ENCODE data around the gene DISP3.

The DISP3 gene

DNA sequence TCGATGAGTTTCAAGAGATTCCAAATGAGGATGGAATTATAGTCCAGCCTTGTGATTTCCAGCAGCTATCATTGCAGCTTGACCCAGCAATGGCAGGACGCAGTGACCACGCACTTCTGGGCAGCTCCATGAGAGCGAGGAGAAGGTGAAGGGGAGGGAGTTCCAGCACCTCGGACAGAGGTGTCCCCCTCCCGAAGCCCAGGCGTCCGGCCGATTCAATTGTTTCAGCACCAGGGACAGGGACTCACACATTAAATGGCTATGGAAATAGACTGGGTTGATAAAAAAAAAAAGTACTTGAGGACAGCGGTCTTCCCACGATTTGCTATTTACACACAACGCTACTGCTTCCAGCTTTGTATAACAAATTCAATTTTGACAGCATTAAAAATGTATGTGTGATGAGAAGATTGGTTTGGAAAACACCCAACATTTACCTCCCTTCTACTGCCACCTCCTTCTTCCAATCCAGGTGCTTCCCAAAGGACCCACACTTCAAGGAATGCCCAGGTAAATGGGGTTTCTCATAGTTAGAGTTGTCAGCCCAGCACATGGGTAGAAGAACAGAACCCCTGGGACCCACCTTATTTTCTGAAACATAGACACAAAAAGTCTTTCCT, 71.8 kb downstream of the DISP3 start:
- peak in 1 of 2 donors; percentile 13 for DNase-seq

- no peak for DNase-seq
These were observed 79.3 kb downstream of the DISP3 start for GRCh38 chr1:11558276-11558675.

GRCh38 chr1:11558871-11559590, 80.1 kb downstream of the DISP3 start:
- no peak for DNase-seq

DNA sequence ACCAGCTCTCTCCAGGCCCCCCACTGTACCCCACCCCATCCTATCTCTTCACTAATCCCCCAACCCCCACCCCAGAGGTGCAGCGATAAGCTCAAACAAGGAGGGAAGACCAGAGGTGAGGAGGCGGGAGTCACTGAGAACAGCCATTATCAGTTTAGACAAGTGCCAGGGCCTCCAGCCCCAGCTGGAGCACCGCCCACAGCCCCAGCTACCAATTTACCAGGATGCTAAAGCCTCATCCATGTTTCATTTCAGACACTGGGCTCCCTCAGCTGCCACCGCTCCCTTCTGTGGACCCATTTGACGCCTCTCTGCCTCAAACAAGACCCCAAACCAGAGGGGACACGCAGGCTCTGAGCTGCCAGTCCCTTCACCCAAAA, 80.6 kb downstream of the DISP3 start:
- DNase-seq, result no peak

DNA sequence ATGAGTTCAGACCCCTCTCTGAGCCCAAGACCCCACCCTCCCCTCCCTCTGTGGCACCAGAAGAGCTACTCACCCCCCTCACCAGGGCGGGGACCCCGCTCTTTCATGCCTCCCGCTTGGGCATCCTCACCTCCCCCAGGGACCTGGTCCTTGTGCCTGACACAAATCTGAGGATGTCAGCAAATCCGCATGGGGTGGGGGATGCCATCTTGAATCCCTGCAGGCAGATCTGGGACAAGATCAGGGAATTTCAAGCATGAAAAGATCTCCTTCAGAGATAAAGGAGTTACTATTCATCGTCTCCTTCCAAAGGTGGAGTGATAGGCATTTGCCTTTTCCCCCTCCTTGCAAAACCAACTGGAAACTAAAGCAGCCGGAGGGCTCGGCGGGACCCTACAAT, 81.1 kb downstream of the DISP3 start:
- no peak for DNase-seq

DNA sequence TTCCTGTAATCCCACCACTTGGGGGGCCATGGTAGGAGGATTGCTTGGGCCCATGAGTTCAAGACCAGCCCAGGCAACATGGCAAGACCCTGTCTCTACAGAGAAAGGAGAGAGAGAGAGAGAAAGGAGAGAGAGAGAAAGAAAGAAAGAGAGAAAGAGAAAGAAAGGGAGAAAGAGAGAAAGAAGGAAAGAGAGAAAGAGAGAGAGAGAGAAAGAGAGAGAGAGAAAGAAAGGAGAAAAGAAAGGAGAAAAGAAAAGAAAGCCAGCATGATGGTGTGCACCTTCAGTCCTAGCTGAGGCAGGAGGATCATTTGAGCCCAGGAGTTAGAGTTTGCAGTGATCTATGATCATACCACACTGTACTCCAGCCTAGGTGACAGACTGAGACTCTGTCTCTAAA, 82.8 kb downstream of the DISP3 start:
- no peak for DNase-seq

DNA sequence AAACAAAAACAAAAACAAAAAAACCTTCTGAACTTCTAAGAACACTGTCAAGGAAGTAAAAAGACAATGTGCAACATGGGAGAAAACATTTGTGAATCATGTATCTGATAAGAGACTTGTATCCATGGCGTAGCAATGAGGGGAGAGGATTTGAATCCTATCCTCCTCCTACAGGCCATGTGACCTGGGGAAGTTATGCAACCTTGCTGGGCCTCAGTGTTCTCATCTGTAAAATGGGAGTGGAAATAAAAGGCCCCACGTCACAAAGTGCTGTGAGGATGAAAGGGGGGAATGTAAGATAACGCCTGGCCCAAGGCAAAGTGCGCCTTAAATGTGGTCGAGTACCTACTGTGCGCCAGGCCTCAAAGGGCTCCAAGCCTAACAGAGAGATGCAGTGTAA, 83.7 kb downstream of the DISP3 start:
- DNase-seq, result no peak

DNA sequence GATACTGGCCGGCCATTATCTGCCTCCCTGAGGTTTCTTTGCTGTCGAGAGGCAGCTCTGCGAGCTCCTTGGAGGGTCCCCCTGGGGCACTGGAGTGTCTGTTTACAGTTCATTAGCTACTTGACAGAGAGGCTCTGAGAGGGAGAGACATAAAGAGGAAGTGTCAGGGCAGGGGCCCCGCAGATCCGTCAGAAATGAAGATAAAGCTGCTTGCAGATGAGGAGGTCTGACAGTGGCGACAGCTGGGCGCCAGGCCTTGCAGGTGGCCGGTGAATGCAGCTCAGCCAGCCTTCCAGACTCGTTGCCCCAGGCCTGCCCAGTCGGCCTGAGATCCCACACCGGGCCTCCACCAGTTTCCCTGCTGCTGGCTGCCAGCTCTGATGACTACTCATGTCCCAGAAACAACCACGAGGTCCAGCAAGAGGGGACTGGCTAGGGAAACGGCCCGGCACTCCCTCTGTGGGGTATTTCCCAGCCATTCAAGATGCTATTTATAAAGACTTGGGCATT, 84.7 kb downstream of the DISP3 start:
- no peak for DNase-seq

DNA sequence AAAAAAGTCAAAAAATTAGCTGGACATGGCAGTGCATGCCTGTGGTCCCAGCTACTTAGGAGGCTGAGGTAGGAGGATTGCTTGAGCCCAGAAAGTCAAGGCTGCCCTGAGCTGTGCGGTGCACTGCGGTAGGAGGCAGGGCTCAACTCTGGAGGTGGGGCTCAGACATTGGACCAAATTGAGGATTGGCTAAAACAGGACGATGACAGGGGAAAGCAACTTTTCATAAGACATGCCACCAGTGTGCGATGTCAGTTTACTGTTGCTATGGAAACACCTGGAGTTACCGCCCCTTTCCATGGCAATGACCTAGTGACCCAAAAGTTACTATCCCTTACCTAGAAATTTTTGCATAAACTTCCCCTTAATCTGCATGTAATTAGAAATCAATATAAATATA, 85.3 kb downstream of the DISP3 start:
- DNase-seq, result no peak

GRCh38 chr1:11566042-11566850, 87.3 kb downstream of the DISP3 start:
- DNase-seq, result no peak

GRCh38 chr1:11567244-11568065, 88.5 kb downstream of the DISP3 start:
- no peak for DNase-seq

DNA sequence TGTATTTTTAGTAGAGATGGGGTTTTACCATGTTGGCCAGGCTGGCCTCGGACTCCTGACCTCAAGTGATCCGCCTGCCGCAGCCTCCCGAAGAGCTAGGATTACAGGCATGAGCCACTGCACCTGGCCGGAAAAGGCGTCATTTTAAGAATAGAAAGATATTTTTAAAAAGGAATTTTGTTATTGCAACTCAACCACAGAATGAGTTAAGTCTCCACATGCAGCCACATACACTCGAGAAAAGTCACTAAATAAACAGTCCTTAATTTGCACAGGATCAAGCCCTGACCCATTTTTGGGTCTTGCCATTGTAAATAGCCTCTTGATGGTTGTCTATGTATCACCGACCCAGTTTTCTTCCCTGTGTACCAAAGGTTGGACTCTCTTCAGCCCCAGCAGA, 89.7 kb downstream of the DISP3 start:
- DNase-seq, result no peak

DNA sequence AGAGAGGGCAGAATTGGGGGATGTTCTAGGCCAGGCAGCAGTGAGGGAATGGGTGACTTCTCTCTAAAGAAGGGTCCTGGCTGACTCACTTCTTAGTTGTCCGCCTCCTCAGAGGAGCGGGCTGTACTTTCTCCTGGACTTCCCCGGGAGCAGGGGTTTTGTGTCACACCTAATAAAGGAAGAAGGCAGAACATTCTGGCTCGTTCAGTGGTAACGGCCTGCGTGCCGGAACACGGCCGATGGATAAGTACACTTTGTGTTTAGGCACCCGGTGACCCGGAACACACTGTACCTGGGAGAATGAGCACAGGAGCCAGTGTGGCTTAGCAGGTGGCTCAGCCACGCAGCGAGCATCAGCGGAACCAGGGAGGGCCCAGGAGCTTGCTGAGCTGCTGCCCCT, 90.6 kb downstream of the DISP3 start:
- DNase-seq, result no peak

GRCh38 chr1:11569954-11570353, 91.0 kb downstream of the DISP3 start:
- no peak for DNase-seq

GRCh38 chr1:11570821-11571380, 91.9 kb downstream of the DISP3 start:
- no peak for DNase-seq

- no peak for DNase-seq
These were observed 93.1 kb downstream of the DISP3 start for GRCh38 chr1:11571906-11572616.

DNA sequence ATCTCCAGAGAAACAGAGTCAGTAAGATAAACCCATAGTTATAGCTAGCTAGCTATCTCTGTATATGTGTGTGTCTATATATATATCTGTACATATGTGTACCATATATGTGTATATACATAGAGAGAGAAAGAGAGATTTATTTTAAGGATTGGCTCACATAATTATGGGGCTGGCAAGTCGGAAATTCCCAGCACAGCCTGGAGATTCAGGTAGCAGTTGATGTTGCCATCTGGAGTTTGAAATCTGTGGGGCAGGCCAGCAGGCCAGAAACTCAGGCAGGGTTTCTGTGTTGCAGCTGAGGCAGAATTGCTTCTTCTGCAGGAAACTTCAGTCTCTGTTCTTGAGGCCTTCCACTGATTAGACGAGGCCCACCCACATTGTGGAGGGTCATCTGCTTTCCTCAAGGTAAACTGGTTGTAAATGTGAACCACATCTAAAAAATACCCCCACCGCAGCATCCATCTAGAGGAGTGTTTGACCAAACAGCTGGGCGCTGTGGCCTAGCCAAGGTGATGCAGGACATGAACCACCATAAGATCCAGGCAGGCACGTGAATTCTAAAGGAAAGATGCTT, 94.2 kb downstream of the DISP3 start:
- no peak for DNase-seq

- DNase-seq, result no peak
These were observed 96.6 kb downstream of the DISP3 start for GRCh38 chr1:11575553-11575952.

DNA sequence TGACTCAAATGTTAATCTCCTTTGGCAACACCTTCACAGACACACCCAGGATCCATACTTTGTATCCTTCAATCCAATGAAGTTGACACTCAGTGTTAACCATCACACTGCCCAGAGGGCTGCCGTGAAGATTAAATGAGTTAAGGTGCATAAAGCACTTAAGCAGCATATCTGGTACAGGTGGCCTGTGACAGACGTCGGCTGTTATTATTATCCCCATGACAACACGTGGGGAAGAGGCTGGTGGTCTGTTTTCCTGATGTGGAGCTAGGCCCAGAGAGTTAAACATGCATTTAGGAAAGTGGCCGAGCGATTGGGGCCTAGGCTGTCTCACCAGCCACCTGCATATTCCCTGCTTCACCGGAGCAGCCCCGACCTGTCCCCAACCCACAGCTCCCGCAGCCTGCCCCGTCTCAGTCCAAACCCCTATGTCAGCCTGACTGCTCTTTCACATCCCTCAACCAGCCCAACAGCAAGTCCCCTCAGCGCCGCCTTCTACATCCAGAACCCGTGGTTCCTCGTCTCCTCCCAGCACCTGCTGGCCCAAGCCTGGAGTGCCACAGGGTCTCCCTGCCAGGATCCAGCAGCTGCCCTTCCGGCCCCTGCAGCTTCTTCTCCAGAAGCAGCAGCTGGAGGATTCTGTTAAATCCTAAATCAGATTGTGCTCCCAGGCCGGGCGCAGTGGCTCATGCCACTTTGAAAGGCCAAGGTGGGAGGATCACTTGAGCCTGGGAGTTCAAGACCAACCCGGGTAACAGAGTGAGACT, 97.3 kb downstream of the DISP3 start:
- no peak for DNase-seq

DNA sequence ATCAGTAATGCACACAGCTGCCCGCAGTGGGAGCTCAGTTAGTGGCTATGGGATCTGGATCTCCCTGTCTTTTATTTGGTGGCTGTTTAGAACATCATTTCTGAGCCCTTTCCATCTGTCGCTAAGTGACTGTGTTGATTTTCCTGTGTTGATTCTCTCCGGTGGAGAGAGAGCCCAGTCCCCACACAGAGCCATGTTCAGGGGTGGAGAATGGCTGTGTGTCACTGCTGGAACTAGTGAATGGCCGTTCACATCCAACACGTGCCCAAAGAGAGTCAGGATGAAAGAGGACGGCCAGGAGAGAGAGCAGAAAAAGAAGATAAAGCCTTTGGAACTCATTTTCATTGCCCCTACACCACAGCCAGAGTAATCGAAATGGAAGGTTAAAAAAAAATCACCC, 99.0 kb downstream of the DISP3 start:
- DNase-seq, result no peak

DNA sequence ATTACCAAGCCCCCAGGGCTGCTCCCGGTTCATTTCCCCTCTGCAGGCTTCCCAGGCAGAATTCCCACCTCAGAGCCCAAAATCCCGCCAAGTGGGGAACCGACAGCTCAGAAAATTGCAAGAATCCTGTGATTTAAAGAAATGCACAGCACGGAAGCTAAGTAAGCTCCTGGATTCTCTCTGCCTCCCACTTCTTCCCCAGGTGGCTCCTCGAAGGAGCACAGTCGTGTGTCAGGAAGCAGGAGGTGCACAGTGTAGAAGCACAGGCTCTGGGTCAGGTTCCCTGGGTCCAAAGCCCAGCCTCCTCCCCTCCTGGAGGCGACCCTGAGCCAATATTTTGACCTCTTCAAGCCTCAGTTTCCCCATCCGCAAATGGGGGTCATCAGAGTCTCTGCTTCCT, 100.6 kb downstream of the DISP3 start:
- DNase-seq, result no peak

Data from CD4-positive, alpha-beta T cell treated with Interleukin-4 for 1 hour (primary cell).